ENCODE data around the gene ARMH4.

ARMH4 gene

GRCh38 chr14:58152014-58152857, at the start of gene ARMH4:
TSS of gene ARMH4 (minus strand) at chr14:58152213. CDS start at chr14:58139358, 12,855 bp downstream.
- DNase-seq, result peak; percentile 59

- no peak for DNase-seq
These were observed 48.8 kb upstream of the ARMH4 start for GRCh38 chr14:58200846-58201245.

- DNase-seq, result no peak
These were observed 48.4 kb upstream of the ARMH4 start for GRCh38 chr14:58200480-58200841.

- DNase-seq, result peak; percentile 90
These were observed 47.9 kb upstream of the ARMH4 start, which contains the start of gene ACTR10 for GRCh38 chr14:58199726-58200479. TSS of gene ACTR10 (plus strand) at chr14:58200149. CDS start at chr14:58200218, 69 bp downstream.

- DNase-seq, result no peak
These were observed 46.1 kb upstream of the ARMH4 start for GRCh38 chr14:58198086-58198485.

GRCh38 chr14:58196198-58196597, 44.2 kb upstream of the ARMH4 start:
- no peak for DNase-seq

- DNase-seq, result no peak
These were observed 41.5 kb upstream of the ARMH4 start for GRCh38 chr14:58193542-58193941.

GRCh38 chr14:58191763-58192601, 40.0 kb upstream of the ARMH4 start:
- no peak for DNase-seq

GRCh38 chr14:58189176-58189575, 37.2 kb upstream of the ARMH4 start:
- DNase-seq, result no peak

- DNase-seq, result no peak
These were observed 25.1 kb upstream of the ARMH4 start for GRCh38 chr14:58177125-58177524.

- DNase-seq, result peak; percentile 71
These were observed 19.1 kb upstream of the ARMH4 start for GRCh38 chr14:58171090-58171489.

- DNase-seq, result no peak
These were observed 15.9 kb upstream of the ARMH4 start for GRCh38 chr14:58167891-58168290.

GRCh38 chr14:58167057-58167456, 15.0 kb upstream of the ARMH4 start:
- DNase-seq, result no peak

- DNase-seq, result peak; percentile 71
These were observed 14.3 kb upstream of the ARMH4 start for GRCh38 chr14:58166005-58166983.

- DNase-seq, result no peak
These were observed 8.5 kb upstream of the ARMH4 start for GRCh38 chr14:58160561-58160960.

GRCh38 chr14:58151133-58152013, 640 bp downstream of the ARMH4 start:
- DNase-seq, result no peak

- no peak for DNase-seq
These were observed 1.7 kb downstream of the ARMH4 start for GRCh38 chr14:58150243-58150805.

- DNase-seq, result no peak
These were observed 2.8 kb downstream of the ARMH4 start for GRCh38 chr14:58149196-58149595.

- DNase-seq, result no peak
These were observed 5.6 kb downstream of the ARMH4 start for GRCh38 chr14:58146399-58146798.

- no peak for DNase-seq
These were observed 6.1 kb downstream of the ARMH4 start for GRCh38 chr14:58145936-58146335.

Data from stimulated activated CD4-positive, alpha-beta T cell treated with anti-CD3 and anti-CD28 coated beads, Interleukin-1b, Interleukin-23, amount 100 ng/mL, for 48 hours (primary cell).